ENCODE measurements around the gene SHROOM2.

The SHROOM2 gene

GRCh38 chrX:9878146-9878820 lies 92.1 kb downstream of the SHROOM2 start:
- TF ChIP-seq CTCF (IDR thresholded peaks at IDR 0.05): no peak
- H3K4me1 ChIP-seq: no peaks in the 10 kb centered on the region
- no peaks in the 10 kb centered on the region for H3K36me3 ChIP-seq (ENCODE audit: control insufficient read depth, insufficient read depth, low read length)
- H3K4me2 ChIP-seq (ENCODE audit: low read length): no peak overlapping the region
- H3K27ac ChIP-seq: no peak overlapping the region
- H3K4me3 ChIP-seq (ENCODE audit: low read depth, low read length): no peak overlapping the region
- no peaks in the 10 kb centered on the region for H3K9me3 ChIP-seq (ENCODE audit: control insufficient read depth, low read length)
- no peaks in the 10 kb centered on the region for H3K79me2 ChIP-seq
- no peak overlapping the region for H2AFZ ChIP-seq
- no peak overlapping the region for H3K9ac ChIP-seq
- H3K27me3 ChIP-seq (ENCODE audit: control insufficient read depth, insufficient read depth, low read length): no peaks in the 10 kb centered on the region

- H3K4me2 ChIP-seq (ENCODE audit: low read length): no peak overlapping the region
- no peak for TF ChIP-seq CTCF (IDR thresholded peaks at IDR 0.05)
- no peak overlapping the region for H3K27ac ChIP-seq
- H3K4me1 ChIP-seq: no peaks in the 10 kb centered on the region
- no peak overlapping the region for H3K9ac ChIP-seq
- H3K4me3 ChIP-seq (ENCODE audit: low read depth, low read length): no peak overlapping the region
- H3K9me3 ChIP-seq (ENCODE audit: control insufficient read depth, low read length): no peaks in the 10 kb centered on the region
- H2AFZ ChIP-seq: no peak overlapping the region
- H3K36me3 ChIP-seq (ENCODE audit: control insufficient read depth, insufficient read depth, low read length): no peaks in the 10 kb centered on the region
- no peaks in the 10 kb centered on the region for H3K27me3 ChIP-seq (ENCODE audit: control insufficient read depth, insufficient read depth, low read length)
- H3K79me2 ChIP-seq: no peaks in the 10 kb centered on the region
Observed at GRCh38 chrX:9880237-9880636, 94.0 kb downstream of the SHROOM2 start.

GRCh38 chrX:9880870-9881269 lies 94.6 kb downstream of the SHROOM2 start:
- H2AFZ ChIP-seq: no peak overlapping the region
- no peaks in the 10 kb centered on the region for H3K9me3 ChIP-seq (ENCODE audit: control insufficient read depth, low read length)
- no peak overlapping the region for H3K9ac ChIP-seq
- H3K27me3 ChIP-seq (ENCODE audit: control insufficient read depth, insufficient read depth, low read length): no peaks in the 10 kb centered on the region
- no peak overlapping the region for H3K27ac ChIP-seq
- H3K79me2 ChIP-seq: no peaks in the 10 kb centered on the region
- no peaks in the 10 kb centered on the region for H3K36me3 ChIP-seq (ENCODE audit: control insufficient read depth, insufficient read depth, low read length)
- H3K4me1 ChIP-seq: no peaks in the 10 kb centered on the region
- no peak for TF ChIP-seq CTCF (IDR thresholded peaks at IDR 0.05)
- H3K4me2 ChIP-seq (ENCODE audit: low read length): no peak overlapping the region
- no peak overlapping the region for H3K4me3 ChIP-seq (ENCODE audit: low read depth, low read length)

GRCh38 chrX:9882669-9883446 lies 96.6 kb downstream of the SHROOM2 start:
- Histone ChIP-seq H3K27ac (no peak overlapping the region), H3K4me1 (no peaks in the 10 kb centered on the region), H3K4me3 (ENCODE audit: low read depth, low read length) (no peak overlapping the region)

More at GRCh38 chrX:9882669-9883446, 96.6 kb downstream of the SHROOM2 start:
- H3K9ac ChIP-seq: no peak overlapping the region
- H3K79me2 ChIP-seq: no peaks in the 10 kb centered on the region
- no peak overlapping the region for H3K4me2 ChIP-seq (ENCODE audit: low read length)
- no peak overlapping the region for H2AFZ ChIP-seq
- no peaks in the 10 kb centered on the region for H3K36me3 ChIP-seq (ENCODE audit: control insufficient read depth, insufficient read depth, low read length)
- H3K27me3 ChIP-seq (ENCODE audit: control insufficient read depth, insufficient read depth, low read length): no peaks in the 10 kb centered on the region
- no peaks in the 10 kb centered on the region for H3K9me3 ChIP-seq (ENCODE audit: control insufficient read depth, low read length)
- no peak for TF ChIP-seq CTCF (IDR thresholded peaks at IDR 0.05)
